AG09309 (cell line): ENCODE data around the gene SRPK1.

Experiments
- DNase-seq: peaks from one replicate; pipeline ENCODE4 v3.0.0-alpha.2; 2010; ENCODE audit warnings: low read depth
- H3K4me3 ChIP-seq: 2 replicates; pipeline ENCODE4 v1.5.1; 2011; ENCODE audit warnings: mild to moderate bottlenecking, low read depth, low read length, moderate library complexity; ENCODE audit not compliant: control insufficient read depth
- TF ChIP-seq, protein P1 (sequence below): IDR thresholded peaks from 2 replicates; pipeline ENCODE4 v1.5.1; 2011; ENCODE audit warnings: mild to moderate bottlenecking, low read depth, low read length, inconsistent platforms; ENCODE audit not compliant: insufficient read depth, control insufficient read depth; ENCODE audit errors: missing control alignments

Gene SRPK1

DNA sequence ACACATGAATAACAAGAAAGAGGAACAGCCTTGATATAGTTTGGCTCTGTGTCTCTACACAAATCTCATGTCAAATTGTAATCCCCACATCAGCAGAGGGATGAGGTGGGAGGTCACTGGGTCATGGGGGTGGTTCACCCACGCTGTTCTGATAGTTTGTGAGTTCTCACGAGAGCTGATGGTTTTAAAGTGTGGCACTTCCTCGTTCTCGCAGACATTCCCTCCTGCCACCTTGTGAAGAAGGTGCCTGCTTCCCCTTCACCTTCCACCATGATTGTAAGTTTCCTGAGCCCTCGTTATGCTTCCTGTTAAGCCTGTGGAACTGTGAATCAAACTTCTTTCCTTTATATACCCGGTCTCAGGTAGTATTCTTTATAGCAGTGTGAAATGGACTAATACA, 13.1 kb downstream of the SRPK1 start:
- no peak for DNase-seq
- no peak overlapping the region for H3K4me3 ChIP-seq
- TF ChIP-seq, protein P1, sequence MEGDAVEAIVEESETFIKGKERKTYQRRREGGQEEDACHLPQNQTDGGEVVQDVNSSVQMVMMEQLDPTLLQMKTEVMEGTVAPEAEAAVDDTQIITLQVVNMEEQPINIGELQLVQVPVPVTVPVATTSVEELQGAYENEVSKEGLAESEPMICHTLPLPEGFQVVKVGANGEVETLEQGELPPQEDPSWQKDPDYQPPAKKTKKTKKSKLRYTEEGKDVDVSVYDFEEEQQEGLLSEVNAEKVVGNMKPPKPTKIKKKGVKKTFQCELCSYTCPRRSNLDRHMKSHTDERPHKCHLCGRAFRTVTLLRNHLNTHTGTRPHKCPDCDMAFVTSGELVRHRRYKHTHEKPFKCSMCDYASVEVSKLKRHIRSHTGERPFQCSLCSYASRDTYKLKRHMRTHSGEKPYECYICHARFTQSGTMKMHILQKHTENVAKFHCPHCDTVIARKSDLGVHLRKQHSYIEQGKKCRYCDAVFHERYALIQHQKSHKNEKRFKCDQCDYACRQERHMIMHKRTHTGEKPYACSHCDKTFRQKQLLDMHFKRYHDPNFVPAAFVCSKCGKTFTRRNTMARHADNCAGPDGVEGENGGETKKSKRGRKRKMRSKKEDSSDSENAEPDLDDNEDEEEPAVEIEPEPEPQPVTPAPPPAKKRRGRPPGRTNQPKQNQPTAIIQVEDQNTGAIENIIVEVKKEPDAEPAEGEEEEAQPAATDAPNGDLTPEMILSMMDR, result no peak

DNA sequence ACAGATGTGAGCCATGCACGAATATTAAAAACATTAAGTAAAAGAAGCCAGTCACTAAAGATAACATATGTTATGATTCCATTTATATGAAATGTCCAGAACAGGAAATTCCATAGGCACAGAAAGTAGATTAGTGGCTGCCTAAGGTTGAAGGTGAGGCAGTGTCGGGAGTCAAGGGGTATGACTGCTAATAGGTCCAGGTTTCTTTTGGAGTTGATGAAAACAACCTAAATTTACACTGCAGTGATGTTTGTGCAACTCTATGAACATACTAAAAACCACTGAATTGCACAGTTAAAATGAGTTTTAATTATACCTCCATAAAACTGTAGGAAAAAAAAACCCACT, 14.4 kb downstream of the SRPK1 start:
- TF ChIP-seq, protein P1, result no peak
- H3K4me3 ChIP-seq, result no peak overlapping the region
- DNase-seq, result no peak

DNA sequence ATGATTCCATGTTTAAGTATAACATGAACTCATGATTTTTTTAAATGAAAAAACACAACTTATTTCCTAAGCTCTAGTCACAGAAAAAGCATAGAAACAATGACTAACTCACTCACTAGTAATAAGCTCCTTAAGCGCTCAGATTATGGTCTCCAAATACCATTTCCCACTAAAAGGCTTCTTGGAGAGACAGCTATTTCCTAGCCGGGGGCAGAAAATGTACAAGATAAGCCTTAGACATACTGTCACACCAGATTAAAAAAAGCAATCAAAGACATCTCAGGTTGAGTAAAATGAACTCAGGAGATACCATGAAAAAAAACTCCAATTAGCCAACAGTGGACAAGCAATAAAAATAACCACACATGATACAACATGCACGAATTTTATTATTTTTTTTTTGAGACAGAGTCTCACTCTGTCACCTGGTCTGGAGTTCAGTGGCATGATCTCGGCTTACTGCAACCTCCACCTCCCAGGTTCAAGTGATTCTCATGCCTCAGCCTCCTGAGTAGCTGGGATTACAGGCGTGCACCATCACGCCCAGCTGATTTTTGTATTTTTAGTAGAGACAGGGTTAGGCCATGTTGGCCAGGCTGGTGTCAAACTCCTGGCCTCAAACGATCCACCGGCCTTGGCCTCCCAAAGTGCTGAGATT, 14.9 kb downstream of the SRPK1 start:
- TF ChIP-seq, protein P1, result no peak
- DNase-seq, result no peak
- no peak overlapping the region for H3K4me3 ChIP-seq

DNA sequence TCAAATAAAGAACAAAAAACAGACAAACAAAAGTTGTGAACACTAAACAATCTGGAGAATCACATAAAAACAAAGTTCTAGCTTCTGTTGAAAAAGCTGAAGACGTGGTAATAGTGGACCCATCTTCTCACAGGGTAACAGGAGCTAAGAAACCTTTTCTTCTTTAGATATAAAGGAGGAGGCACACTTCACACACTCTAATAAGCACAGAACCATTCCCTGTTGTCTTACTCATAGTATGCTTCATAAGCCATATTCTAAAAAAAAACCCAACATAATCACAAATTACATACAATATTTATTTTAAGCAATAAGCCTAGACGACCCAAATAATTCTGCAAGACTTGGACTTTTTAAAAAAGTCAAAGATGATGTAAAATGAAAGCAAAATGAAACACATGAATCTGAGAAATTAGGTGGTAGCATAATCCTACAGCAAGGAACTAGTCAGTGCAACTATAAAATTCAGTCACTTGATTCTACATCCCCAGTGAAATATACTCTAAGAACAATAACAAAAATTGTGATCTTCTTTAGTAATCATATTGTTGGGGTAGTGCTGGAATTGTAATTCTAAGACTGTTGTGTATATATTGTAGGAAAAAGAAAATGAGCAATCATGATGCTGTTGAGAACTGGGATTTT, 15.6 kb downstream of the SRPK1 start:
- H3K4me3 ChIP-seq, result no peak overlapping the region
- DNase-seq, result no peak
- TF ChIP-seq, protein P1, result no peak

DNA sequence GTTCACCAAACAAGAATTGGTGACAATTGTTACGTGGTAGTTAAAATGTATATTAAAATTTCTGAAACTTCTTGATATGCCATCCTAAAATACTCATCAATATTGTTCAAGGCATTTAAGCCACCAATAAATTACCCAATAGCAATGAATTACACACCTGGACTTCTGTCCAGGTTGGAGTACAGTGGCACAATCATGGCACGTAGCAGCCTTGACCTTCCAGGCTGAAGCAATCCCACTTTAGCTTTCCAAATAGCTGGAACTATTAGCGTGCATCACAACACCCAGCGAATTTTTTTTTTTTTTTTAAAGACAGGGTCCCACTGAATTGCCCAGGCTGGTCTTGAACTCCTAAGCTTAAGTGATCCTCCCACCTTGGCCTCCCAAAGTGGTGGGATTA, 17.2 kb downstream of the SRPK1 start:
- H3K4me3 ChIP-seq, result no peak overlapping the region
- TF ChIP-seq, protein P1, result no peak

DNA sequence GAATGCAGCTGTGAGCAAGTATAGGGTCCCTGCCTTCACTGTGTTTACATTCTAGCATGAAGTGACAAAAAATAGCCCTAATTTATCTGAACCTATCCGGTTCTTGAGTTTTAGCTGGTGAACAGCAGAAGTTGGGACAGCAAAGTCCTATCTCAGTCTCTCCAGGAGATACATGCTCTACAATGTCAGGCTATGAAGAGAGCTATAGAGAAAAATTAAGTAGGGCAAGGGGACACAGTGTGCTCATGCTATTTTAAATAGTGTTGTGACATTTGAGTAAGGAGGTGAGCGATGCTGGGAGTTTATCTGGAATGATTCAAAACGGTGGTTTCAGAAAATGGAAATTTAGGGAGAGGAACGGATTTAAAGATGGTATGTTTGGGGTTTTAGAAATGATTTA, 20.4 kb downstream of the SRPK1 start:
- no peak overlapping the region for H3K4me3 ChIP-seq
- TF ChIP-seq, protein P1, result no peak
- no peak for DNase-seq

More for the DNA sequence above, 17.2 kb downstream of the SRPK1 start:
- no peak for DNase-seq
